Endothelial cell of hepatic sinusoid (primary cell): ENCODE measurements around the gene ZMYND11.

Experiments
- in situ Hi-C: cut with HindIII; loops from 2 replicates; pipeline ENCODE4 v1.10.0; 2017; ENCODE audit warnings: low sequenced_read_pairs

ZMYND11 gene

DNA sequence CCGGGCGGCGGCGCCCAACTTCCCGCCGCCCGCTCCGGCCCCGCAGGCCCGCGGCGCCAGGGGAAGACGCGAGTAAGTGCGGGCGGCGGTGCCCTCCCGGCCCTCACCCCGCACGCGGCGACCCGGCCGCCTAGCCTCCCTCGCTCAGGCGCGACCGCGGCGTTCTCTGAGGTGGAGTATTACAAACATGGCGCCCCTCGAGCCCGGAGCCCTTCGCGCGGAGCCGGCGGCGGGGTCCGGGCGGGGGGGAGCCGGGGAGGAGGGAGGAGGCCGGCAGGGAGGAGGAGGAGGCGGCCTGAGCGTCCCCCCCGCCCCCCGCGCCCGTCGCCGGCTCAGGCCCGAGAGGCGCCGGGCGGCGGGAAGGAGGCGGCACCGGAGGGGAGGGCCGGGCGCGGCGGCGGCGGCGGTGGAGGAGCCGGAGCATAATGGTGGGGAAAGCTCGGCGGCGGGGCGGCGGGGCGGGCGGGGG, at the start of gene ZMYND11:
Gene ZMYND11, plus strand, starts transcription at position 324 of the 469 bp plus-strand sequence. CDS start 44,558 bp downstream, outside the sequence.
- in situ Hi-C loops = no loop called here

DNA sequence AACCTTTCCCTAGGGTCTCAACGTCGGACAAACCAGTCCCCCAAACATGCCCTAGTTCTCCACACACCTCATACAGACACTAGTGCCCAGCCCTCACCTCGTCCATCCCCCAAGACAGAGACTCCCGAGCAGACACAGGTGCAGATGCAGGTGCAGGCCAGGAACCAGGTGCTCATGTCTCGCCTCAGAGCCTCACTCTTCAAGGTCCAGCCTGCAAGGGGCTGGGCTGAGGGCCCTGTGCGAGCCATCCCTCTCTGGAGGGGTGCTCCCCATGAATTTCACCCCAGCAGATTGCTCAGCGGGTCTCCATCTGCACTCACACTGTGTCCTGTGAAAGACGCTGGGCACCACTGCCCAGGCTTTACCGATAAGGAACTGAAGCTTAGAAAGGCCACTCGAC, 49.2 kb upstream of the ZMYND11 start:
- in situ Hi-C loops = no loop called here

DNA sequence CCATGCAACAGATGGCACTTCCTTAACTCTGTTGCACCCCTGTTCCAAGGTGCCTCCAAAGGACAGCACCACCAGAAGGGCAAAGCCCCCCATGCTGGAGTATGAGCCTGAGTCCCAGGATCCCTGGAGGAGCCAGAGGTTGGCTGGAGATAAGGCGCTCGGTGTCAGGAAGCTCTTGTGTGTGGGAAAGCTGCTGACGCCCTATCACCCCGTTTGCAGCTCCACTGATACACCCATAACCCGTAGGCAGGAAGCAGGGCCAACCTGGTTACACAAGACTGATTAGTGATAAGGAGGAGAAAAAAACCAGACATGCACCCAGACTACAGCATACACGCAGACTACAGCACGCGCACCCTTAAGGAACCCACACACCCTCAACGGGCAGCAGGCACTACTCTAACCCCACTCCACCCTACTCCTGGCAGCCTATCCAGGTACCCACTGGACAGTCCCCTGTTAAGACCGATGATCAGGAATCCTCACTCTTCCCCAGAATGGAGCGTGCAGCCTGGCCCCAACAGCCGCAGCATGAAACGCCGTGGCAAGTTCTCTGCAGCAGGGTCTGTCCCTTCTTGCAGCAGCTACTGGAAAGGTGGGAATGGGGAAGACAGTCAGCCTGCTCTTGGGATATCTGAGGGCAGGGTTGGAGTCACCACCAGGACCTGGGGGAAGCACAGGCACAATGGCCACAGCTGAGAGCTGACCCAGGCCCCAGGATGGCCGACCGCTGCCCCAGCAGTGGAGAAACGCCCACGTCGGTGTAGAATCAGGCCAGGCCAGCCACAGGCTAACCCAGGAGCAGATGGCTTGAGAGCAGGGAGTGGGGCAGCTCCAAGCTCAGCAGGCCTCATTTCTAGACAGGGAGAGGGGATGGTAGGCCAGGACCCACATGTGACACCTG, 47.8 kb upstream of the ZMYND11 start:
- in situ Hi-C loops = no loop called here

- in situ Hi-C loops = no loop called here
Measured at GRCh38 chr10:88253-88652, 47.0 kb upstream of the ZMYND11 start.

GRCh38 chr10:89248-89647, 46.0 kb upstream of the ZMYND11 start:
- in situ Hi-C loops = no loop called here

DNA sequence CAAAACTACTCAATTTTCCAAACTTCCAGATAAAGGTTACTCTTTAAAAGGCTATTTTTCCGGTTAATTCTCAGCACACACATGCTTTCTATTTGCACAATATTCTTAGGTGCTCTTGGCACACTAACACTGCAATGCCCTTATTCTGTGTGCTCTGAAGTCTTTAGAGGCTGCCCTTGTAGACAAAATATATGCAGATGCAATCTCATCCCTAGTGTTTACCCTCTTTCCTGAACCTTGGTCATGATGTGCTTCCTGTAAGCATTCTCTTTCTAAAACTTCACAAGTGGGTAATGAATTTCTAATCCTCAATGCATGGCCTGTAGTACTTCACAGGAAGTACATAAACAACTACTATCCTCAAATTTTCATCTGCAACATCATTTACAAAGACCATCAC, 45.1 kb upstream of the ZMYND11 start:
- in situ Hi-C loops = no loop called here

DNA sequence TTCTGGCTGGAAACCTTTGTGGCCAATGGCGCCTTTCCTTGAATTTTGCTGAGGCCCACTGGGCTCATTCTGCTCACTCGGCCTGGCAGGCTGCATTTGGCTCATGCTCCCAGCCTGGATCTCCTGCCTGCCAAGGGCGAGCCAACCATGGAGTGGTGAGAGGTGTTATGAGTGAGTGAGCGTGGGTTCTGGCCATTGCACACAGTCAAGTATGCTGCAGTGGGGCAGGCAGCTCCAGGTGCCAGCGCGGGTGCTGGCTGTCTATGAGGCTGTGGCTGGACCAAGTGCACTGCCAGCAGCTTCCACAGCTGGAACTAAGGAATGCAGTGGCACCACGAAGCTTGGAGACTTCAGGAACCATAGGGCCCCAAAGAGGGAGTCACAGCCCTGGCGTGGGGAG, 43.9 kb upstream of the ZMYND11 start:
- in situ Hi-C loops = no loop called here

DNA sequence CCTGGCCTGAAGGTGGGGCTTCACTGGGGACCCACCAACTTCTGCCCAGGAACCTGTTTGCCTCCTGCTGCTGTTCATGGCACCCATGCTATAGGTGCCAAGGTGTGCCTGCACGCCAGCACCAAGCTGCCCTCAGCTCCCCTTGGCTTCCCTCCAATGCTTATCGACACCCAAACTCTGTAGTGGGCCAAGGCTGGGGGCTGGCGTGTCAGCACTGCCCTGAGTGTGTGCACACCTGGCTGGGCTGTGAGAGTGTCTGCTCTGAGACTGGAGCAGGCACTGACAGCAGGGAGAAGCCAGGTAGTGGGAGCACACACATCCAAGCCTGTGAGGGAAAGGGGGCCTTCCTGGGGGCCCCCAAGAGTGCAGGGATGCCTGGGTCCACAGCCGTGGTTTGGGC, 43.1 kb upstream of the ZMYND11 start:
- in situ Hi-C loops = no loop called here

- in situ Hi-C loops = no loop called here
Measured at GRCh38 chr10:92846-93245, 42.4 kb upstream of the ZMYND11 start.

DNA sequence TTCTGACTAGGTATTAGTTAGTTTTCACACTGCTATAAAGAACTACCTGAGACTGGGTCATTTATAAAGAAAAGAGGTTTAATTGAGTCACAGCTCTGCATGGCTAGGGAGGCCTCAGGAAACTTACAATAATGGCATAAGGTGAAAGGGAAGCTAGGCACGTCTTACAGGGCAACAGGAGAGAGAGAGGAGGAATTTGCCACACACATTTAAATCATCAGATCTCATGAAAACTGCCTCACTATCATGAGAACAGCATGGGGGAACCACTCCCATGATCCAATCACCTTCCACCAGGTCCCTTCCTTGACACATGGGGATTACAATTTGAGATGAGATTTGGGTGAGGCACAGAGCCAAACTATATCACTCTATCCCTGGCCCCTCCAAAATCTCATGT, 40.6 kb upstream of the ZMYND11 start:
- in situ Hi-C loops = no loop called here

GRCh38 chr10:95356-96115, 39.7 kb upstream of the ZMYND11 start:
- in situ Hi-C loops = no loop called here

GRCh38 chr10:96466-96865, 38.8 kb upstream of the ZMYND11 start:
- in situ Hi-C loops = no loop called here

- in situ Hi-C loops = no loop called here
Measured at GRCh38 chr10:104416-104815, 30.8 kb upstream of the ZMYND11 start.

GRCh38 chr10:104862-105565, 30.2 kb upstream of the ZMYND11 start:
- in situ Hi-C loops = no loop called here

DNA sequence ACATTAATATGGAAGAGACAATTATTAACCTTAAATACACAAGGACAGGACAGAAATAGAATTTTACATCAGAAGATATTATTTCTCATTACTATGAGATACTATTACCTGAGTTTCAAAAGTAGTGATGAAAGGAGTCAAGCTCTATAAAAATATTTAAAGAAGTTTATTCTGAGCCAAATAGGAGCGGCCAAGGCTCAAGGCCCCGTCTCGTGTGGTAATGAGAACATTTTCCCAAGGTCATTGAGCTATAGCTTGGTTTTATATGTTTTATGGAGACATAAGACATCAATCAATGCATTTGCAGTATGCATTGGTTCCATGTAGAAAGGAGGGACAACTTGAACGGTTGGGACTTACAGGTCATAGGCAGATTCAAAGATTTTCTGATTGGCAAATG, 29.4 kb upstream of the ZMYND11 start:
- in situ Hi-C loops = no loop called here

DNA sequence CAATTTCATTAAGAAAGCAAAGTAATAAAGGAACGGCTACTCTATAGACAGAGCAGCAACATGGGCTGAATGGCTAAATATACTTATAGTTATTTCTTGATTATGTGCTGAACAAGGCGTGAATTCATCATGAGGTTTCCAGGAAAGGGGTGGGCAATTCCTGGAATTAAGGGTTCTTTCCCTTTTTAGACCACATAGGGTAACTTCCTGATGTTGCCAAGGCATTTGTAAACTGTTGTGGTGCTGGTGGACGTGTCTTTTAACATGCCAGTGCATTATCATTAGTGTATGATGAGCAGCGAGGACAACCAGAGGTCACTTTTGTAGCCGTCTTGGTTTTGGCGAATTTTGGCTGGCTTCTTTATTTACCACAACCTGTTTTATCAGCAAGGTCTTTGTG, 28.5 kb upstream of the ZMYND11 start:
- in situ Hi-C loops = no loop called here

DNA sequence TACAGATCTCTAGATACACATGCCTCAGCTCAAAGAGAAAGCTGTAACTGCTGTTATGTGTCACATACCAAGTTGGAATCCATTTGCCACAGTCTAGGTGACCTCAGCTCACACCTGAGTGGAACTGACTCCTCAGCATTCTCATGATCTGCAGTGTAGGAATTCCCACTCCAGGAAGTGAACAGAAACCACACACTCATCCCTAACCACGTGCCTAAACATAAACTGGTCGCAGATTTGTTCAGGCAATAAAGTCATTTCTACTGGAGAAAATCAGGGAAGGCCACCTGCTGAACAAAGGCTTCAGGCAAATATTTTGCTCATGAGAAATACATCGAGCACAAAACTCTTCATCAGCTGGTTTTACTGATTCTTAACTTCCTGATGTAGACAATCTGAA, 23.0 kb upstream of the ZMYND11 start:
- in situ Hi-C loops = no loop called here

GRCh38 chr10:124874-125273, 10.4 kb upstream of the ZMYND11 start:
- in situ Hi-C loops = no loop called here

GRCh38 chr10:127612-128432, 7.4 kb upstream of the ZMYND11 start:
- in situ Hi-C loops = no loop called here

DNA sequence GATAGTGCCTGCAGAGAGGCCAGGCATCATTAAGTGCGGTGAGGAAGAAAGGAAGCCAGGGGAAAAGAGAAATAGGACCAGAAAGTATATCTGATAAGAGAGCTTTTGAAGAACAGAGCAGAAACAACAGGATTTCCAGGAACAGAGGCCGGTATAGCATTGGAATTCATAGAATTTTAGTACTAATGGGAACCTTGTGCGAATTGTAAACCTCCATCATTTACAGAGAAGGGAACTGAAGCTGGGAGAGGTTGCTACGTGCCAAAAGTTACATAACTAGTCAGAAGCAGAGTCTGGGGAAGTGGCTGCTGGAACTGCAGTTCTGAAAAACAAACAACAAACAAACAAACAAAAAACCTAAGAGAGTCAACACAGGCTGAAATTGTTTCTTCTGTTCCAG, 5.4 kb upstream of the ZMYND11 start:
- in situ Hi-C loops = no loop called here
